ENCODE data around the gene FBLN1. TPM values are rescaled to one million over a fixed set of nuclear protein-coding genes. Genes with fewer than 3 reads are reported as not detected.

FBLN1 gene
- total and polyA plus RNA-seq, 2 donors (not counting 3 experiments of a cell fraction or from before 2014, with no cell fraction given): 1.2 to 4.0 TPM

- no peak overlapping the region for H3K4me3 ChIP-seq (replicated peaks in 1 of 3; ENCODE audit: insufficient read depth in 1 of 3, low read depth in 1 of 3, low read length in 3 of 3)
- H3K4me1 ChIP-seq (ENCODE audit: control insufficient read depth, extremely low read depth, insufficient read depth, low read length): no peaks in the 10 kb centered on the region
- no peak overlapping the region for H3K9ac ChIP-seq (replicated peaks; ENCODE audit: extremely low read depth, insufficient read depth, low read length)
- no peaks in the 10 kb centered on the region for H3K9me1 ChIP-seq (replicated peaks; ENCODE audit: control insufficient read depth, extremely low read depth, insufficient read depth, low read length)
- H3K27ac ChIP-seq (ENCODE audit: insufficient read depth, low read depth, low read length): no peak overlapping the region
- no peaks in the 10 kb centered on the region for H3K9me3 ChIP-seq (replicated peaks; ENCODE audit: control insufficient read depth, insufficient read depth, low read length)
- no peaks in the 10 kb centered on the region for H3K27me3 ChIP-seq (ENCODE audit: control insufficient read depth in 2 of 2, insufficient read depth in 2 of 2, low read length in 2 of 2)
- no peak for FAIRE-seq
- BruUV-seq (replicated peaks): no TSS peak
- H3K4me2 ChIP-seq (ENCODE audit: insufficient read depth, low read length): no peak overlapping the region
- DNase-seq (ENCODE audit: low read depth, low spot score): no peak
- no peak overlapping the region for H2AFZ ChIP-seq (ENCODE audit: low read depth, low read length)
- intact Hi-C loops (cut with micrococcal nuclease): no loop called here
- dilution Hi-C loops (cut with MboI; ENCODE audit: extremely low pct_ligation_motif_present, low sequenced_read_pairs): no loop called here
- H4K20me1 ChIP-seq (replicated peaks; ENCODE audit: control insufficient read depth, extremely low read depth, insufficient read depth, low read length): no peaks in the 10 kb centered on the region
- TF ChIP-seq EZH2 (IDR thresholded peaks at IDR 0.05; ENCODE audit: borderline replicate concordance, low read depth, low read length, severe bottlenecking) (no peak), MYC (IDR thresholded peaks at IDR 0.05; ENCODE audit: low read depth, low read length) (no peak), POLR2A (IDR thresholded peaks at IDR 0.05; ENCODE audit: low read depth, low read length) (no peak), FOS (IDR thresholded peaks at IDR 0.05; ENCODE audit: borderline replicate concordance, insufficient read depth, low read length) (no peak), POLR2AphosphoS5 (IDR thresholded peaks at IDR 0.05; ENCODE audit: insufficient read depth, low read depth, low read length) (no peak), GATA2 (IDR thresholded peaks at IDR 0.05; ENCODE audit: insufficient read depth, insufficient read length, low read depth, low read length) (no peak), JUN (IDR thresholded peaks at IDR 0.05; ENCODE audit: borderline replicate concordance, insufficient read depth, insufficient read length, low read depth) (no peak), MAX (IDR thresholded peaks at IDR 0.05; ENCODE audit: insufficient read depth, insufficient read length) (no peak)
- TF ChIP-seq, protein P1, sequence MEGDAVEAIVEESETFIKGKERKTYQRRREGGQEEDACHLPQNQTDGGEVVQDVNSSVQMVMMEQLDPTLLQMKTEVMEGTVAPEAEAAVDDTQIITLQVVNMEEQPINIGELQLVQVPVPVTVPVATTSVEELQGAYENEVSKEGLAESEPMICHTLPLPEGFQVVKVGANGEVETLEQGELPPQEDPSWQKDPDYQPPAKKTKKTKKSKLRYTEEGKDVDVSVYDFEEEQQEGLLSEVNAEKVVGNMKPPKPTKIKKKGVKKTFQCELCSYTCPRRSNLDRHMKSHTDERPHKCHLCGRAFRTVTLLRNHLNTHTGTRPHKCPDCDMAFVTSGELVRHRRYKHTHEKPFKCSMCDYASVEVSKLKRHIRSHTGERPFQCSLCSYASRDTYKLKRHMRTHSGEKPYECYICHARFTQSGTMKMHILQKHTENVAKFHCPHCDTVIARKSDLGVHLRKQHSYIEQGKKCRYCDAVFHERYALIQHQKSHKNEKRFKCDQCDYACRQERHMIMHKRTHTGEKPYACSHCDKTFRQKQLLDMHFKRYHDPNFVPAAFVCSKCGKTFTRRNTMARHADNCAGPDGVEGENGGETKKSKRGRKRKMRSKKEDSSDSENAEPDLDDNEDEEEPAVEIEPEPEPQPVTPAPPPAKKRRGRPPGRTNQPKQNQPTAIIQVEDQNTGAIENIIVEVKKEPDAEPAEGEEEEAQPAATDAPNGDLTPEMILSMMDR (IDR thresholded peaks at IDR 0.05; ENCODE audit: extremely low read depth in 1 of 2, insufficient read depth in 1 of 2, low read depth in 1 of 2, low read length in 2 of 2): no peak
- H3K36me3 ChIP-seq (ENCODE audit: control insufficient read depth in 2 of 2, extremely low read depth in 1 of 2, insufficient read depth in 2 of 2, low read length in 2 of 2): no peaks in the 10 kb centered on the region
- ChIA-PET CTCF (no interaction called here), POLR2A (no interaction called here)
- H3K79me2 ChIP-seq (ENCODE audit: control insufficient read depth, insufficient read depth, low read length): no peaks in the 10 kb centered on the region
These were observed 37.4 kb downstream of the FBLN1 start for GRCh38 chr22:45540122-45540521.

Data from endothelial cell of umbilical vein (primary cell).